Activated CD4-positive, alpha-beta T cell treated with anti-CD3 and anti-CD28 coated beads, Interleukin-2, Interleukin-4, amounts not matched to agents 100 ng/mL and 50 ng/mL, durations not matched to agents 16 hours and 8 hours (primary cell): ENCODE results near the gene MAGI1.
"Not testable (repeated sequence)": the region's sequence is repeated elsewhere in the genome, so short reads cannot be mapped to it uniquely, and the experiment has no call there.

Experiments used
- DNase-seq: peaks from one replicate; pipeline ENCODE4 v3.0.0-alpha.2; 2020; ENCODE audit warnings: low spot score

The MAGI1 gene

GRCh38 chr3:65560133-65560532, 478.6 kb downstream of the MAGI1 start:
- no peak for DNase-seq

GRCh38 chr3:65559643-65560042, 479.1 kb downstream of the MAGI1 start:
- no peak for DNase-seq

GRCh38 chr3:65558826-65559225, 479.9 kb downstream of the MAGI1 start:
- DNase-seq: no peak

- DNase-seq: no peak
Measured at GRCh38 chr3:65557899-65558564, 480.7 kb downstream of the MAGI1 start.

- DNase-seq: no peak
Measured at GRCh38 chr3:65556934-65557577, 481.7 kb downstream of the MAGI1 start.

- no peak for DNase-seq
Measured at GRCh38 chr3:65552434-65552833, 486.3 kb downstream of the MAGI1 start.

- DNase-seq: no peak
Measured at GRCh38 chr3:65551945-65552344, 486.8 kb downstream of the MAGI1 start.

- no peak for DNase-seq
Measured at GRCh38 chr3:65550137-65550536, 488.6 kb downstream of the MAGI1 start.

GRCh38 chr3:65549626-65549959, 489.1 kb downstream of the MAGI1 start:
- DNase-seq: no peak

GRCh38 chr3:65548848-65549625, 489.7 kb downstream of the MAGI1 start:
- DNase-seq: no peak

- no peak for DNase-seq
Measured at GRCh38 chr3:65545429-65545828, 493.3 kb downstream of the MAGI1 start.

- not testable (repeated sequence) for DNase-seq
Measured at GRCh38 chr3:65543391-65543790, 495.3 kb downstream of the MAGI1 start.

GRCh38 chr3:65540666-65541065, 498.1 kb downstream of the MAGI1 start:
- no peak for DNase-seq

- no peak for DNase-seq
Measured at GRCh38 chr3:65539616-65540015, 499.1 kb downstream of the MAGI1 start.

GRCh38 chr3:65538101-65538500, 500.6 kb downstream of the MAGI1 start:
- DNase-seq: no peak

- DNase-seq: no peak
Measured at GRCh38 chr3:65537109-65537508, 501.6 kb downstream of the MAGI1 start.

- no peak for DNase-seq
Measured at GRCh38 chr3:65535260-65535659, 503.5 kb downstream of the MAGI1 start.

- no peak for DNase-seq
Measured at GRCh38 chr3:65534805-65535204, 503.9 kb downstream of the MAGI1 start.

GRCh38 chr3:65532749-65533148, 506.0 kb downstream of the MAGI1 start:
- DNase-seq: no peak

- no peak for DNase-seq
Measured at GRCh38 chr3:65532215-65532614, 506.5 kb downstream of the MAGI1 start.

- no peak for DNase-seq
Measured at GRCh38 chr3:65531499-65531898, 507.2 kb downstream of the MAGI1 start.

- DNase-seq: no peak
Measured at GRCh38 chr3:65526656-65527055, 512.1 kb downstream of the MAGI1 start.

GRCh38 chr3:65524584-65524983, 514.1 kb downstream of the MAGI1 start:
- no peak for DNase-seq
